SW 1271 (cell line): ENCODE measurements around the gene RPIA.
"Not testable (repeated sequence)": the region's sequence is repeated elsewhere in the genome, so short reads cannot be mapped to it uniquely, and the experiment has no call there.

ENCODE experiments used
- DNase-seq, 2 experiments: peaks; one replicate each; lab custom pipeline; 2025; lab: John Stamatoyannopoulos, UW

RPIA gene

GRCh38 chr2:88773233-88774028 lies 82.0 kb downstream of the RPIA start:
- DNase-seq = not testable (repeated sequence)

DNA sequence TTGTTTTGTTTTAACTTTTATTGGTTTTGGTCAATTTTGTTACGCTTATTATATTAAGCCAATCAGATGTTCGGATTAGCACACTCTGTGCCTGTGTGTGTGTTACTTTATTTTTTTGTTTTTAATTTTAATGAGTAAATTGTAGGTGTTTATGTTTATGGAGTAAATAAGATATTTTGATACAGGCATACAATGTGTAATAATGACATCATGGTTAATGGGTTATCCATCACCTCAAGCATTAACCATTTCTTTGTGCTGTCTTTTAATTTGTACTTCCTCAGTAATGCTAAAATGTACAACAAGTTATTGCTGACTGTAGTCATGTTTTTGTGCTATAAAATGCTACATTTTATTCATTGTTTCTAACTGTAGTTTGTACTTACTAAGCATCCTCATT lies 97.7 kb downstream of the RPIA start:
- DNase-seq = not testable (repeated sequence)

GRCh38 chr2:88795932-88796331 lies 104.5 kb downstream of the RPIA start:
- not testable (repeated sequence) for DNase-seq

- DNase-seq = not testable (repeated sequence)
Observed at GRCh38 chr2:88796523-88796922, 105.0 kb downstream of the RPIA start.

GRCh38 chr2:88797164-88797563 lies 105.7 kb downstream of the RPIA start:
- DNase-seq = not testable (repeated sequence)
